Mesothelial cell of epicardium (in vitro differentiated cells): Measurements from ENCODE around the gene JUP. TPM values are rescaled to one million over a fixed set of nuclear protein-coding genes. Genes with fewer than 3 reads are reported as not detected.
A peak's percentile ranks its signal among the peaks of the same experiment; 100 is the strongest.

Experiments
- DNase-seq, 2 experiments: peaks; one replicate each; pipeline ENCODE4 v3.0.0; 2021; ENCODE audit warnings: low spot score in 2 of 2; ENCODE audit not compliant: unreplicated experiment in 2 of 2
- H3K27ac Mint-ChIP-seq: 2 replicates; pipeline ENCODE4 v1.8.0; 2021; ENCODE audit warnings: mixed read lengths
- H3K27me3 Mint-ChIP-seq: 2 replicates; pipeline ENCODE4 v1.8.0; 2021; ENCODE audit warnings: low read depth, mixed read lengths
- H3K36me3 Mint-ChIP-seq: 2 replicates; pipeline ENCODE4 v1.8.0; 2021; ENCODE audit warnings: mixed read lengths
- H3K4me1 Mint-ChIP-seq: 2 replicates; pipeline ENCODE4 v1.8.0; 2021; ENCODE audit warnings: mixed read lengths
- H3K4me3 Mint-ChIP-seq: 2 replicates; pipeline ENCODE4 v1.8.0; 2021; ENCODE audit warnings: mild to moderate bottlenecking, moderate library complexity, mixed read lengths
- H3K9me3 Mint-ChIP-seq: 2 replicates; pipeline ENCODE4 v1.8.0; 2021; ENCODE audit warnings: mixed read lengths
- CTCF ChIP-seq: fragments of 200-600 bp; sonication (generic); IDR thresholded peaks from one replicate; pipeline ENCODE4 v1.5.0; 2021; ENCODE audit warnings: antibody characterized with exemption; ENCODE audit not compliant: unreplicated experiment
- total RNA-seq: library from RNA; stranded (reverse); gene quantifications from 3 replicates; pipeline ENCODE4 v1.2.1, GENCODE V29; 2021

The JUP gene
- total RNA-seq, 1 donor from 2014 or later: 205 TPM

- DNase-seq: peak in 1 of 2 experiments; percentile 46
- no peak for TF ChIP-seq CTCF
- Mint-ChIP-seq H3K36me3 (no peaks in the 10 kb centered on the region), H3K4me1 (peaks cover 10% of the 10 kb centered on the region), H3K4me3 (peak within 1 kb of the TSS; percentile 64), H3K27me3 (peaks cover 79% of the 10 kb centered on the region), H3K27ac (no peak within 1 kb of the TSS), H3K9me3 (no peaks in the 10 kb centered on the region)
Observed at GRCh38 chr17:41734139-41734948, 52.2 kb downstream of the JUP start, which contains the start of gene HAP1. Gene HAP1 (minus strand): TSS chr17:41734643. CDS start chr17:41734634, 9 bp downstream.

- peak overlapping the region; percentile 60 for H3K4me3 Mint-ChIP-seq
- H3K27ac Mint-ChIP-seq: no peak overlapping the region
- peaks cover 79% of the 10 kb centered on the region for H3K27me3 Mint-ChIP-seq
- no peak for DNase-seq
- no peaks in the 10 kb centered on the region for H3K36me3 Mint-ChIP-seq
- TF ChIP-seq CTCF: no peak
- H3K4me1 Mint-ChIP-seq: peaks cover 10% of the 10 kb centered on the region
- no peaks in the 10 kb centered on the region for H3K9me3 Mint-ChIP-seq
Observed at GRCh38 chr17:41733348-41734138, 53.0 kb downstream of the JUP start.

GRCh38 chr17:41731836-41732235, 54.7 kb downstream of the JUP start:
- Mint-ChIP-seq H3K4me3 (no peak overlapping the region), H3K27ac (no peak overlapping the region), H3K9me3 (no peaks in the 10 kb centered on the region), H3K4me1 (peaks cover 5% of the 10 kb centered on the region), H3K27me3 (peaks cover 68% of the 10 kb centered on the region), H3K36me3 (no peaks in the 10 kb centered on the region)
- DNase-seq: no peak
- TF ChIP-seq CTCF: no peak

GRCh38 chr17:41730479-41730878, 56.0 kb downstream of the JUP start:
- DNase-seq: no peak
- no peak overlapping the region for H3K4me3 Mint-ChIP-seq
- no peaks in the 10 kb centered on the region for H3K36me3 Mint-ChIP-seq
- no peak overlapping the region for H3K27ac Mint-ChIP-seq
- no peaks in the 10 kb centered on the region for H3K9me3 Mint-ChIP-seq
- H3K4me1 Mint-ChIP-seq: peaks cover 5% of the 10 kb centered on the region
- TF ChIP-seq CTCF: no peak
- H3K27me3 Mint-ChIP-seq: peaks cover 54% of the 10 kb centered on the region

GRCh38 chr17:41728056-41728455, 58.5 kb downstream of the JUP start:
- H3K27me3 Mint-ChIP-seq: peaks cover 31% of the 10 kb centered on the region

More at GRCh38 chr17:41728056-41728455, 58.5 kb downstream of the JUP start:
- no peak for TF ChIP-seq CTCF
- Mint-ChIP-seq H3K4me3 (no peak overlapping the region), H3K36me3 (no peaks in the 10 kb centered on the region), H3K27ac (no peak overlapping the region), H3K4me1 (peaks cover 4% of the 10 kb centered on the region), H3K9me3 (no peaks in the 10 kb centered on the region)
- no peak for DNase-seq
